GM12892 (cell line): Measurements from ENCODE around the gene CAMKMT.

Experiments
- POLR2A ChIP-seq: IDR thresholded peaks from 2 replicates; pipeline ENCODE4 v1.6.1; 2011; ENCODE audit warnings: low read depth, low read length, control low read depth
- POLR2AphosphoS5 ChIP-seq: IDR thresholded peaks from 2 replicates; pipeline ENCODE4 v1.6.1; 2011; ENCODE audit warnings: low read depth, low read length, control low read depth
- TAF1 ChIP-seq: IDR thresholded peaks from 2 replicates; pipeline ENCODE4 v1.6.1; 2011; ENCODE audit warnings: low read depth, mild to moderate bottlenecking, control low read depth, low read length, borderline replicate concordance

DNA sequence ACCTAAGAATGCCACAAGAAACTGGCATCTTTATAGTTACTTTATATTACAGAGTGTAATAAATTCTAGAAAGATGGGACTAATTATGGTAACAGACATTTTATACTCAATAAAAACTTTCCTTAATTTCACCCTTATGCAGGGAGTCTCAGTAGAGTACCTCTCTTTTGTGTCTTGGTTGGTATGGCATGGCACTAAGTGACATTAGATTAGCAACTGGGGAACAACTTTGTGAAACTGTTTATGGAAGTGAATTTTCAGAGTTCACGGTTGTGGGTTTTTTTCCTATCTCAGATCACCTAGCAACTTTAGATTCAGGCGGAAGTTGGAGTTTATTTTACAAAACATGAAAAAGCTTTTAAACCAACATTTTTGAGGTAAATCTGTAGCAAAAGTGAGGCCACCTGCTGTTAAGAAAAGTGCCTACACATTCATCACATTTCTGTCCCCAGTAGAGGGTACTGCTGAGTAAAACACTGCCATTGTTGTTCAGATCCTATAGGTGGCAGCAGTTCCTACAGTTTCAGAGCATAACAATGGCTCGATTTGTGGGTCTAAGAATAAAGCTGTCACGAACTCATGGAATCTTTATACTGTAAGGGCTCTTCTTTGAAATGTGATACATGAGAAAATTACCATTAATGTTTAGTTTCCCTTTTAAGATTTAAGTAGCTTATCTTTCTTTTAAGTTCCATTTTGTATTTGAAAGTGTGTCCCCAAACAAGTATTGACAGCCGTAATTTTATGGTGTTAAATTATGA lies 117.6 kb downstream of the CAMKMT start:
- TF ChIP-seq POLR2A (no peak), POLR2AphosphoS5 (no peak), TAF1 (no peak)
